Measurements from ENCODE around the gene PTEN.

The PTEN gene

GRCh38 chr10:87983716-87984115, 120.3 kb downstream of the PTEN start:
- DNase-seq, result no peak

DNA sequence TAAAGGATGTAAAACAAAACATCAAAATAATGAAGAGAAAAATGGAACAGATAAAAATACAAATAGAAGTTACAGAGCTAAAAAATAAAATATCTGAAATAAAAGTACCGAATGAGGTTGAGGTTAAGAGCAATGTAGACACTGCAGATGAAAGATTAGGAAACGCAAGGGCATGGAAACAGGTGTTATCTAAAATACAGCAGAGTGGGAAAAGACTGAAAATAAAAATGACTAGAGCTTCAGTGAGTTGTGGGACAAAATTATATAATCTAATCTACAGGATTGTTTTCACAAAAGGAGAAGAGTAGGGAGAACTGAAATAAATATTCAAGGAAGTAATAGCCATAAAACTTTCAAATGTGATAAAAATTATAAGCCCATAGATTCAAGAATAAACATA, 123.8 kb downstream of the PTEN start:
- no peak for DNase-seq

- no peak for DNase-seq
Observed at GRCh38 chr10:87991946-87992345, 128.5 kb downstream of the PTEN start.

DNA sequence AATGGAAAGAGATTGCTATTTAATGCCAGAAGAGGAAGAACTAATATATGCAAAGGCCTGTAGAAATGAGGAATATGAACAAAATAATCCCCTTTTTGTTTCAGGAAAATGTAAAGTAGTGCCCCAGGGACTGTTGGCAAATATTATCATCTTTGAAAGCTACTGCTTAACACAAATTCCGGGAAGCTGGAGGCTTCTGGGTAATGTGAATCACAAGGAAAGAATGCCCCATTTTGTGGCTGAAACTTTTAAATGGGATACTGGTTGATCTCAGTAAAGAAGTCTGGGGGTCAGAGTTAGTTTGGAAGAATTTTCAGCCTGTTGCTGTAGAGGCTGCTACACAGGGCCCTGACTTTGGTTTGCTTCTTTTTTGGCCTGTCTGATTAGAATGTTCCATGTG, 141.0 kb downstream of the PTEN start:
- DNase-seq, result no peak

- DNase-seq, result no peak
Observed at GRCh38 chr10:88006261-88006660, 142.8 kb downstream of the PTEN start.

- DNase-seq, result no peak
Observed at GRCh38 chr10:88008866-88009470, 145.5 kb downstream of the PTEN start.

DNA sequence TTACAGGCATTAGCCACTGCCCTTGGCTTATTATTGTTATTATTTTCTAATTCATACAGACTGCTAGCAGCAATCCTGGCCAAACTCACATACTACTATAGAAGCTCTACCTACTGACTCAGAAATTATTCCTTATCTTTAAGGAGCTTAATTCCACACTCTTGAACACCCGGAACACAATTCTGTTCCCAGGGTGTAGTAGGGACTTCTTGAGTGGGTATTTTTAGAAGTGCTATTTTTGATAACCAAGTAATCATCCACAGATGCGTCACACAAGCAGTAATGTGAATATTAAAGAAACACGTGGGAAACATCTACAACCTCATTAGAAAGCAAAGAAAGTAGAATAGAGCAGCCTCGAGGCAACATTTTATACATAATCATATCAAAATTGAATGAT, 149.2 kb downstream of the PTEN start:
- no peak for DNase-seq

- no peak for DNase-seq
Observed at GRCh38 chr10:88017781-88018180, 154.4 kb downstream of the PTEN start.

- DNase-seq, result no peak
Observed at GRCh38 chr10:88019753-88020152, 156.3 kb downstream of the PTEN start.

Measured in stimulated activated CD4-positive, alpha-beta T cell treated with anti-CD3 and anti-CD28 coated beads, Interleukin-15, amount 100 ng/mL, for 24 hours (primary cell).